HepG2 (cell line): ENCODE results near the gene CBLB. TPM values are rescaled to one million over a fixed set of nuclear protein-coding genes. Genes with fewer than 3 reads are reported as not detected.

Experiments used
- ATAC-seq: fragments of 200-7000 bp; cut with Tn5 transposase; 3 replicates; pipeline ENCODE4 v1.9.1; 2020; ENCODE audit warnings: mild to moderate bottlenecking, moderate library complexity
- BruUV-seq: library from RNA; stranded (reverse); fragments of 400-500 nt; replicated peaks from 2 replicates; lab custom pipeline; 2021; lab: Mats Ljungman, UMichigan
- CTCF ChIA-PET: fragments of 300-600 bp; formaldehyde crosslinking; extraction: SDS; loops from one replicate; lab custom pipeline; 2021; ENCODE audit warnings: low total read pairs, inconsistent platforms, low intra/inter-chr PET ratio; lab: Yijun Ruan, JAX
- POLR2A ChIA-PET: fragments of 350-600 bp; sonication (Branson Sonifier 250); formaldehyde crosslinking; loops from one replicate; lab custom pipeline; 2020; ENCODE audit warnings: antibody characterized with exemption, inconsistent platforms; lab: Yijun Ruan, JAX
- DNase-seq: peaks from one replicate; pipeline ENCODE4 v3.0.0-alpha.2; 2015; ENCODE audit warnings: low spot score
- FAIRE-seq: peaks from 3 replicates; lab custom pipeline; 2011; peaks lifted over from hg19 to GRCh38; lab: Jason Lieb, UNC
- H2AFZ ChIP-seq: one replicate; pipeline ENCODE4 v1.6.1; 2011; ENCODE audit warnings: low read length, inconsistent platforms
- H3K27ac ChIP-seq: fragments of 300-600 bp; 3 replicates; pipeline ENCODE4 v1.8.0; 2011; ENCODE audit warnings: mixed run types, mild to moderate bottlenecking, mixed read lengths, low read length, inconsistent platforms; ENCODE audit not compliant: insufficient read depth; ENCODE audit errors: extremely low read length
- H3K27me3 ChIP-seq, 2 experiments: fragments of 200-600 bp in 1 of 2; 2 replicates in 1 of 2; 3 replicates in 1 of 2; pipeline versions ENCODE4 v1.6.0 to v1.8.0; 2011; ENCODE audit warnings: low read length in 2 of 2, mild to moderate bottlenecking in 2 of 2, moderate library complexity in 2 of 2, inconsistent platforms in 1 of 2; ENCODE audit not compliant: insufficient read depth in 2 of 2, control insufficient read depth in 1 of 2
- H3K36me3 ChIP-seq, 2 experiments: fragments of 200-600 bp in 1 of 2; replicated peaks in 1 of 2; 2 replicates in 1 of 2; 3 replicates in 1 of 2; pipeline versions ENCODE4 v1.5.1 to v1.8.0; 2011; ENCODE audit warnings: low read length in 2 of 2, inconsistent platforms in 1 of 2; ENCODE audit not compliant: insufficient read depth in 2 of 2, control insufficient read depth in 1 of 2
- H3K4me1 ChIP-seq: 2 replicates; pipeline ENCODE4 v1.5.1; 2012; ENCODE audit warnings: low read length, inconsistent platforms; ENCODE audit not compliant: insufficient read depth
- H3K4me2 ChIP-seq: 2 replicates; pipeline ENCODE4 v1.6.0; 2011; ENCODE audit warnings: low read depth, low read length, inconsistent platforms
- H3K4me3 ChIP-seq, 3 experiments: fragments of 200-600 bp in 1 of 3; sonication (generic), shearing (Covaris generic) in 1 of 3; replicated peaks in 1 of 3; 2 replicates each; pipeline ENCODE4 v1.5.1; 2011 to 2016; ENCODE audit warnings: low read length in 3 of 3, inconsistent platforms in 2 of 3, low read depth in 2 of 3, mild to moderate bottlenecking in 2 of 3, control low read depth in 1 of 3, mixed read lengths in 1 of 3; ENCODE audit not compliant: insufficient read depth in 1 of 3
- H3K79me2 ChIP-seq: one replicate; pipeline ENCODE4 v1.6.1; 2011; ENCODE audit warnings: low read length, inconsistent platforms; ENCODE audit not compliant: insufficient read depth
- H3K9ac ChIP-seq: 2 replicates; pipeline ENCODE4 v1.6.0; 2011; ENCODE audit warnings: mild to moderate bottlenecking, low read depth, low read length, inconsistent platforms; ENCODE audit not compliant: insufficient read depth
- H3K9me3 ChIP-seq: 2 replicates; pipeline ENCODE4 v1.5.1; 2012; ENCODE audit warnings: mild to moderate bottlenecking, low read length
- H4K20me1 ChIP-seq: 2 replicates; pipeline ENCODE4 v1.6.0; 2011; ENCODE audit warnings: inconsistent platforms, mild to moderate bottlenecking, low read length, moderate library complexity; ENCODE audit not compliant: insufficient read depth
- ARID5B ChIP-seq: IDR thresholded peaks from 2 replicates; pipeline ENCODE4 v1.4.0; 2020; ENCODE audit warnings: mild to moderate bottlenecking, missing genetic modification reagents
- CREB1 ChIP-seq, 2 experiments: fragments of 450-650 bp in 1 of 2; IDR thresholded peaks; 2 replicates each; pipeline ENCODE4 v1.6.1; 2016 to 2017; ENCODE audit warnings: control low read depth in 1 of 2, mild to moderate bottlenecking in 1 of 2, missing compliant biosample characterization in 1 of 2, missing genetic modification characterization in 1 of 2
- GATAD2A ChIP-seq: IDR thresholded peaks from 2 replicates; pipeline ENCODE4 v1.6.1; 2016
- MED1 ChIP-seq: sonication (generic); formaldehyde crosslinking; IDR thresholded peaks from 2 replicates; pipeline ENCODE4 v1.4.0; 2020; ENCODE audit warnings: missing genetic modification reagents
- NFKB2 ChIP-seq: sonication (generic); formaldehyde crosslinking; IDR thresholded peaks from 2 replicates; pipeline ENCODE4 v1.4.0; 2020; ENCODE audit warnings: missing genetic modification reagents, borderline replicate concordance
- RORA ChIP-seq: sonication (generic); formaldehyde crosslinking; IDR thresholded peaks from 2 replicates; pipeline ENCODE4 v1.5.0; 2020; ENCODE audit warnings: mild to moderate bottlenecking, missing genetic modification reagents, moderate library complexity
- SAP130 ChIP-seq: IDR thresholded peaks from 2 replicates; pipeline ENCODE4 v1.6.1; 2016; ENCODE audit warnings: low read depth
- SOX5 ChIP-seq: IDR thresholded peaks from 2 replicates; pipeline ENCODE4 v1.6.1; 2016; ENCODE audit warnings: borderline replicate concordance
- ZBTB2 ChIP-seq: sonication (generic); formaldehyde crosslinking; IDR thresholded peaks from 2 replicates; pipeline ENCODE4 v1.8.0; 2022; ENCODE audit warnings: low read depth, missing genetic modification reagents
- ZBTB20 ChIP-seq: sonication (generic); formaldehyde crosslinking; IDR thresholded peaks from 2 replicates; pipeline ENCODE4 v1.8.1; 2023; ENCODE audit warnings: missing genetic modification reagents, low read depth, mild to moderate bottlenecking, borderline replicate concordance
- ZNF577 ChIP-seq: sonication (generic); formaldehyde crosslinking; IDR thresholded peaks from 2 replicates; pipeline ENCODE4 v1.4.0; 2020; ENCODE audit warnings: mild to moderate bottlenecking, low read depth, missing genetic modification reagents, borderline replicate concordance
- ZNF615 ChIP-seq: sonication (generic); formaldehyde crosslinking; IDR thresholded peaks from 2 replicates; pipeline ENCODE4 v1.5.0; 2020; ENCODE audit warnings: mild to moderate bottlenecking, missing genetic modification reagents, borderline replicate concordance
- ZNF670 ChIP-seq: sonication (generic); formaldehyde crosslinking; IDR thresholded peaks from 2 replicates; pipeline ENCODE4 v1.8.0; 2022; ENCODE audit warnings: mild to moderate bottlenecking, missing genetic modification reagents, borderline replicate concordance
- ZSCAN22 ChIP-seq: sonication (generic); formaldehyde crosslinking; IDR thresholded peaks from 2 replicates; pipeline ENCODE4 v1.4.0; 2020; ENCODE audit warnings: mild to moderate bottlenecking, missing genetic modification reagents
- ZZZ3 ChIP-seq: sonication (generic); formaldehyde crosslinking; IDR thresholded peaks from 2 replicates; pipeline ENCODE4 v1.4.0; 2020; ENCODE audit warnings: missing genetic modification reagents, mild to moderate bottlenecking, borderline replicate concordance
- WGBS: methylation state at CpG from one replicate; pipeline ENCODE4 v1.1.6; 2017; ENCODE audit warnings: low lambda C conversion rate; 5-methylcytosine and 5-hydroxymethylcytosine counted together
- in situ Hi-C: cut with HindIII; loops from 2 replicates; pipeline ENCODE4 v1.10.0; 2017; ENCODE audit warnings: low pct_unique_long_range_greater_than_20kb; ENCODE audit not compliant: extremely low pct_ligation_motif_present
- intact Hi-C: fragments of 100-400 bp; cut with micrococcal nuclease; formaldehyde crosslinking; loops from one replicate; pipeline ENCODE4 v1.10.0; 2022; ENCODE audit not compliant: unreplicated experiment
- polyA plus RNA-seq, 8 experiments: library from polyadenylated mRNA; depleted of rRNA in 3 of 8; stranded (reverse) in 7 of 8; unstranded in 1 of 8; fragments of >200 nt; fragmentation: Illumina TruSeq in 4 of 8; extraction: Trizol in 4 of 8; gene quantifications; 2 replicates each; pipeline versions ENCODE4 v1.2.1 to v1.2.3, GENCODE V29; 2011 to 2016; ENCODE audit warnings: low read depth in 4 of 8, missing spikeins in 1 of 8, mixed read lengths in 1 of 8; ENCODE audit not compliant: insufficient read depth in 1 of 8
- total RNA-seq, 5 experiments: library from RNA; depleted of rRNA; stranded (reverse); fragments of >200 nt; fragmentation: Illumina TruSeq; extraction: Trizol; gene quantifications; 2 replicates each; pipeline ENCODE4 v1.2.3, GENCODE V29; 2016; ENCODE audit warnings: low read depth in 1 of 5
- TF ChIP-seq, protein P1 (sequence below): sonication (generic); formaldehyde crosslinking; IDR thresholded peaks from 2 replicates; pipeline ENCODE4 v1.8.1; 2023; ENCODE audit warnings: mild to moderate bottlenecking, missing genetic modification reagents
- TF ChIP-seq, protein P2 (sequence below): IDR thresholded peaks from 2 replicates; pipeline ENCODE4 v1.6.1; 2016; ENCODE audit warnings: missing genetic modification reagents, missing compliant biosample characterization

Gene CBLB
- total and polyA plus RNA-seq, 2 of the 13 experiments (the other 11 are each of a cell fraction or from before 2014, with no cell fraction given): 9.8 to 16.4 TPM

GRCh38 chr3:105809208-105809888, 59.5 kb downstream of the CBLB start:
- Histone ChIP-seq H2AFZ (no peak overlapping the region), H3K4me3 (no peak overlapping the region), H4K20me1 (peaks cover 6% of the 10 kb centered on the region), H3K9me3 (no peaks in the 10 kb centered on the region), H3K9ac (no peak overlapping the region), H3K79me2 (peaks cover 3% of the 10 kb centered on the region), H3K36me3 (no peaks in the 10 kb centered on the region), H3K27ac (peak overlapping the region; percentile 51), H3K27me3 (no peaks in the 10 kb centered on the region), H3K4me2 (peak overlapping the region; percentile 37), H3K4me1 (peaks cover 29% of the 10 kb centered on the region)
- FAIRE-seq (no peak), ATAC-seq (peak; percentile 93), DNase-seq (peak; percentile 74)
- in situ Hi-C loops: no loop called here
- CTCF ChIA-PET: no interaction called here
- POLR2A ChIA-PET: interaction anchor here (1.2 kb wide), 1 partner anchor 60 kb away, joined by 3 read pairs; no protein-coding TSS in a partner anchor
- intact Hi-C loops: loop anchor here (5.0 kb wide), 1 partner anchor 58 kb away; the partner anchor contains the start of gene CBLB
- WGBS: 25% methylated on average over 2 of the region's 2 CpGs
- no TSS peak for BruUV-seq
- TF ChIP-seq ARID5B (CRISPR knock-in tag) (peak; percentile 59; the same call in 1 of the 2 replicates), ZZZ3 (CRISPR knock-in tag) (no peak), SOX5 (CRISPR knock-in tag) (peak; percentile 76; the same call in 1 of the 2 replicates), ZNF615 (CRISPR knock-in tag) (no peak), NFKB2 (CRISPR knock-in tag) (no peak), SAP130 (CRISPR knock-in tag) (no peak), ZNF577 (CRISPR knock-in tag) (no peak), ZBTB2 (CRISPR knock-in tag) (no peak), GATAD2A (CRISPR knock-in tag) (peak; percentile 45), CREB1 (IDR thresholded peaks at IDR 0.05) (no peak), CREB1 (CRISPR knock-in tag; IDR thresholded peaks at IDR 0.05) (0 out of 2 replicates have a peak, but pooled peaks have one; percentile 3), ZBTB20 (no peak), ZSCAN22 (no peak), RORA (CRISPR knock-in tag) (no peak), ZNF670 (no peak), MED1 (CRISPR knock-in tag) (no peak)
- TF ChIP-seq, protein P1, sequence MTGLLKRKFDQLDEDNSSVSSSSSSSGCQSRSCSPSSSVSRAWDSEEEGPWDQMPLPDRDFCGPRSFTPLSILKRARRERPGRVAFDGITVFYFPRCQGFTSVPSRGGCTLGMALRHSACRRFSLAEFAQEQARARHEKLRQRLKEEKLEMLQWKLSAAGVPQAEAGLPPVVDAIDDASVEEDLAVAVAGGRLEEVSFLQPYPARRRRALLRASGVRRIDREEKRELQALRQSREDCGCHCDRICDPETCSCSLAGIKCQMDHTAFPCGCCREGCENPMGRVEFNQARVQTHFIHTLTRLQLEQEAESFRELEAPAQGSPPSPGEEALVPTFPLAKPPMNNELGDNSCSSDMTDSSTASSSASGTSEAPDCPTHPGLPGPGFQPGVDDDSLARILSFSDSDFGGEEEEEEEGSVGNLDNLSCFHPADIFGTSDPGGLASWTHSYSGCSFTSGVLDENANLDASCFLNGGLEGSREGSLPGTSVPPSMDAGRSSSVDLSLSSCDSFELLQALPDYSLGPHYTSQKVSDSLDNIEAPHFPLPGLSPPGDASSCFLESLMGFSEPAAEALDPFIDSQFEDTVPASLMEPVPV: no peak
- TF ChIP-seq, protein P2, sequence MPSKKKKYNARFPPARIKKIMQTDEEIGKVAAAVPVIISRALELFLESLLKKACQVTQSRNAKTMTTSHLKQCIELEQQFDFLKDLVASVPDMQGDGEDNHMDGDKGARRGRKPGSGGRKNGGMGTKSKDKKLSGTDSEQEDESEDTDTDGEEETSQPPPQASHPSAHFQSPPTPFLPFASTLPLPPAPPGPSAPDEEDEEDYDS (CRISPR knock-in tag): no peak
